Adipose tissue (tissue), 3 donors: ENCODE results near the gene DAZAP1. TPM values are rescaled to one million over a fixed set of nuclear protein-coding genes. Genes with fewer than 3 reads are reported as not detected.
A peak's percentile ranks its signal among the peaks of the same experiment; 100 is the strongest.

Experiments used
- H3K27ac ChIP-seq: one replicate; pipeline ENCODE4 v1.5.1; 2013; ENCODE audit warnings: low read depth, low read length
- WGBS, 3 donors: extraction: QIAGEN DNeasy Blood & Tissue Kit; methylation state at CpG; one replicate each; pipeline ENCODE4 v1.1.7; 2013; 5-methylcytosine and 5-hydroxymethylcytosine counted together
- polyA plus RNA-seq, 3 donors: library from polyadenylated mRNA; stranded (reverse); fragments of 200-250 nt; gene quantifications; one replicate each; pipeline ENCODE4 v1.2.3, GENCODE V29; 2013
- donor health status: healthy with polysubstance abuse.
- donor health status: Bipolar disorder and iron deficiency.
- donor health status: healthy.

The DAZAP1 gene
- 10 to 100 TPM; 38.4 to 79.9 (median 70.1) TPM for polyA plus RNA-seq

- WGBS, 3 donors = 0 to 1% (median 1%) methylated on average over 51 to 118 of the region's 121 CpGs
- peak within 1 kb of the TSS; percentile 76 for H3K27ac ChIP-seq
Measured at GRCh38 chr19:1407528-1408299, at the start of gene DAZAP1. Gene DAZAP1 (plus strand): TSS chr19:1407586. CDS start chr19:1407774, 188 bp downstream.

GRCh38 chr19:1360126-1360817 is 47.1 kb upstream of the DAZAP1 start:
- WGBS, 3 donors = 76 to 80% (median 77%) methylated on average over 30 of the region's 30 CpGs
- H3K27ac ChIP-seq = no peak overlapping the region

- H3K27ac ChIP-seq = no peak overlapping the region
- WGBS, 3 donors = 31 to 45% (median 42%) methylated on average over 31 of the region's 31 CpGs
Measured at GRCh38 chr19:1360818-1361461, 46.4 kb upstream of the DAZAP1 start.

- WGBS, 3 donors = 65 to 84% (median 70%) methylated on average over 30 of the region's 30 CpGs
- no peak overlapping the region for H3K27ac ChIP-seq
Measured at GRCh38 chr19:1361601-1362386, 45.6 kb upstream of the DAZAP1 start.

GRCh38 chr19:1362387-1363257 is 44.8 kb upstream of the DAZAP1 start:
- H3K27ac ChIP-seq = no peak overlapping the region
- WGBS, 3 donors = 82 to 93% (median 82%) methylated on average over 42 of the region's 42 CpGs

- no peak overlapping the region for H3K27ac ChIP-seq
- WGBS, 3 donors = 52 to 78% (median 52%) methylated on average over 10 of the region's 10 CpGs
Measured at GRCh38 chr19:1363599-1363998, 43.8 kb upstream of the DAZAP1 start.

- H3K27ac ChIP-seq = no peak overlapping the region
- 66 to 81% (median 67%) methylated on average over 15 of the region's 15 CpGs for WGBS, 3 donors
Measured at GRCh38 chr19:1364070-1364704, 43.2 kb upstream of the DAZAP1 start.

- 84 to 89% (median 86%) methylated on average over 37 of the region's 37 CpGs for WGBS, 3 donors
- H3K27ac ChIP-seq = no peak overlapping the region
Measured at GRCh38 chr19:1365319-1366269, 41.8 kb upstream of the DAZAP1 start.

GRCh38 chr19:1366296-1366695 is 41.1 kb upstream of the DAZAP1 start:
- H3K27ac ChIP-seq = no peak overlapping the region
- 88 to 96% (median 93%) methylated on average over 10 of the region's 10 CpGs for WGBS, 3 donors

GRCh38 chr19:1366899-1367870 is 40.2 kb upstream of the DAZAP1 start:
- H3K27ac ChIP-seq = no peak overlapping the region
- WGBS, 3 donors = 61 to 88% (median 72%) methylated on average over 35 of the region's 35 CpGs

- H3K27ac ChIP-seq = no peak overlapping the region
Measured at GRCh38 chr19:1369214-1369805, 38.1 kb upstream of the DAZAP1 start.

GRCh38 chr19:1370579-1371361 is 36.6 kb upstream of the DAZAP1 start:
- 92 to 95% (median 93%) methylated on average over 52 of the region's 52 CpGs for WGBS, 3 donors
- no peak overlapping the region for H3K27ac ChIP-seq

More at GRCh38 chr19:1369214-1369805, 38.1 kb upstream of the DAZAP1 start:
- 93 to 95% (median 95%) methylated on average over 18 of the region's 18 CpGs for WGBS, 3 donors

GRCh38 chr19:1373042-1373533 is 34.3 kb upstream of the DAZAP1 start:
- H3K27ac ChIP-seq = no peak overlapping the region
- 50 to 87% (median 83%) methylated on average over 20 of the region's 20 CpGs for WGBS, 3 donors
